Common myeloid progenitor, CD34-positive (primary cell): ENCODE data around the gene TMEM14C.

Experiments
- CTCF ChIA-PET: fragments of 350-600 bp; sonication (Branson Sonifier 250); formaldehyde crosslinking; loops from one replicate; lab custom pipeline; 2021; ENCODE audit warnings: antibody characterized with exemption; lab: Charles Lee
- POLR2A ChIA-PET: fragments of 350-600 bp; sonication (Branson Sonifier 250); formaldehyde crosslinking; loops from one replicate; lab custom pipeline; 2021; ENCODE audit warnings: antibody characterized with exemption; lab: Charles Lee
- DNase-seq, 3 donors: peaks; one replicate each; pipeline versions ENCODE4 v3.0.0 to v3.0.0-alpha.2; 2013
- H3K27ac ChIP-seq, 2 experiments: 1 replicate in 1 of 2; 2 replicates in 1 of 2; pipeline ENCODE4 v1.7.0; 2013; ENCODE audit warnings: inconsistent platforms in 2 of 2, low read length in 2 of 2, mild to moderate bottlenecking in 2 of 2, low read depth in 1 of 2, moderate library complexity in 1 of 2; ENCODE audit not compliant: severe bottlenecking in 2 of 2, insufficient read depth in 1 of 2, poor library complexity in 1 of 2
- H3K27me3 ChIP-seq, 5 experiments: replicated peaks in 2 of 5; 1 replicate in 3 of 5; 2 replicates in 2 of 5; pipeline versions ENCODE4 v1.6.1 to v1.7.0; 2013; ENCODE audit warnings: low read length in 4 of 5, mild to moderate bottlenecking in 2 of 5, moderate library complexity in 2 of 5, inconsistent platforms in 1 of 5; ENCODE audit not compliant: insufficient read depth in 5 of 5, control insufficient read depth in 4 of 5
- H3K36me3 ChIP-seq, 4 experiments: 1 replicate in 2 of 4; 2 replicates in 2 of 4; pipeline versions ENCODE4 v1.6.1 to v1.7.0; 2013; ENCODE audit warnings: low read length in 3 of 4, control low read depth in 1 of 4, mild to moderate bottlenecking in 1 of 4; ENCODE audit not compliant: control insufficient read depth in 4 of 4, insufficient read depth in 4 of 4
- H3K4me1 ChIP-seq, 4 experiments: 1 replicate in 3 of 4; 2 replicates in 1 of 4; pipeline versions ENCODE4 v1.6.1 to v1.7.1; 2013; ENCODE audit warnings: low read length in 3 of 4, mild to moderate bottlenecking in 3 of 4, control low read depth in 1 of 4, inconsistent platforms in 1 of 4, moderate library complexity in 1 of 4; ENCODE audit not compliant: control insufficient read depth in 4 of 4, insufficient read depth in 4 of 4; ENCODE audit errors: control extremely low read depth in 1 of 4
- H3K4me3 ChIP-seq, 7 experiments: 1 replicate in 4 of 7; 2 replicates in 3 of 7; pipeline versions ENCODE4 v1.5.1 to v1.7.0; 2013; ENCODE audit warnings: mild to moderate bottlenecking in 7 of 7, low read length in 6 of 7, moderate library complexity in 6 of 7, inconsistent platforms in 2 of 7, low read depth in 2 of 7, control low read depth in 1 of 7; ENCODE audit not compliant: insufficient read depth in 4 of 7, control insufficient read depth in 1 of 7; ENCODE audit errors: extremely low read depth in 1 of 7
- H3K9me3 ChIP-seq, 5 experiments: 1 replicate in 4 of 5; 2 replicates in 1 of 5; pipeline versions ENCODE4 v1.6.1 to v1.7.1; 2013; ENCODE audit warnings: low read length in 4 of 5, mild to moderate bottlenecking in 2 of 5, inconsistent platforms in 1 of 5, low read depth in 1 of 5, moderate library complexity in 1 of 5; ENCODE audit not compliant: control insufficient read depth in 4 of 5, insufficient read depth in 2 of 5; ENCODE audit errors: control extremely low read depth in 1 of 5
- WGBS: methylation state at CpG from one replicate; pipeline ENCODE4 v1.1.5; 2013; ENCODE audit not compliant: insufficient coverage; 5-methylcytosine and 5-hydroxymethylcytosine counted together

Gene TMEM14C

DNA sequence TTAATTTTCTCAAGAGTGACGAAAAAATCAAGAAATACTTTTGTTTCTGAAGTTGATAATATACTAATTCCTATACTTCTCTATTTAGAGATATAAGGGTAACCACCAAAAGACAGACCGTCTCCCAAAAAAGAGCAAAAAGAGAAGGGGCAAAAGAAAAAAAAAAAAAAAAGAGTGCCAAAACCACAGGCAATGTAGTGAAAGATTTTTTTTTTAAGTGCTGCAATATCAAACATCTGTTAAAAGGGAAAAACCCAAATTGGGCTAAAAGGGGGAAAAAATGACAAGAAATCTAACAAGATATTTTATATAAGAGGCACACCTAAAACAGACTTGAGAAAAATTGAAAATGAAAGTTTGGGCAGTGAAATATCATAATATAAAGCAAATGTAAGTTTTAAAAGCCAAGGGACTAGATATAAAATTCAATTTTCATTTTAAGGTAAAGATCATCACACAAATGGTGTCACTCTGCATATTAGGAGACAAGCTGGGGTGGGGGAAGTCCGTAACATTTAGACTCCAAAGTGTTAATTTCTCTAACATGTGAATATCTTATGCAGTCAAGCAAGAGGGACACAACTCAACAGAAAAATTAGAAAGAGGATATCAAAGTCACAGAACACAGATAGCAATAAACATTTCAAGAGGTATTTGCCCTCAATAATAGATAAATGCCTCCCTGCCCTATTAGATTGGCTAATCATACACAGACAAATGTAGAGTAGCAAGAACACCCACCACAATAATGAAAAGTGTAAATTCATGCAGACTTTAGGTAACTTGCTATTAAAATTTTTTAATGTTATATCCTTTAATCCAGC lies 37.6 kb upstream of the TMEM14C start:
- H3K36me3 ChIP-seq: no peaks in the 10 kb centered on the region
- peaks cover 3 to 16% (median 9%) of the 10 kb centered on the region in 4 experiments for H3K4me1 ChIP-seq
- CTCF ChIA-PET: no interaction called here
- no peaks in the 10 kb centered on the region for H3K9me3 ChIP-seq
- peak in 2 of 3 donors; percentile 25 to 28 for DNase-seq
- H3K27ac ChIP-seq: no peak overlapping the region
- H3K27me3 ChIP-seq: no peaks in the 10 kb centered on the region
- no CpG with 5 or more reads among the region's 3 CpGs for WGBS
- POLR2A ChIA-PET: no interaction called here
- no peak overlapping the region for H3K4me3 ChIP-seq

GRCh38 chr6:10686901-10687300 lies 36.0 kb upstream of the TMEM14C start:
- Histone ChIP-seq H3K9me3 (no peaks in the 10 kb centered on the region), H3K4me3 (no peak overlapping the region), H3K27me3 (no peaks in the 10 kb centered on the region), H3K36me3 (no peaks in the 10 kb centered on the region), H3K27ac (no peak overlapping the region), H3K4me1 (peaks cover 3 to 16% (median 9%) of the 10 kb centered on the region in 4 experiments)
- POLR2A ChIA-PET: no interaction called here
- CTCF ChIA-PET: interaction anchor here (2.2 kb wide), 1 partner anchor 177 kb away, joined by 8 read pairs; no protein-coding TSS in a partner anchor
- 98% methylated on average over 6 of the region's 8 CpGs for WGBS
- no peak for DNase-seq

GRCh38 chr6:10687582-10687981 lies 35.3 kb upstream of the TMEM14C start:
- ChIA-PET POLR2A (interaction anchor here (0.7 kb wide), 1 partner anchor 408 kb away, joined by 3 read pairs; no protein-coding TSS in a partner anchor), CTCF (interaction anchor here (0.6 to 2.2 kb wide), 2 partner anchors 46 to 177 kb away, joined by 4 to 8 read pairs; no protein-coding TSS in a partner anchor)
- H3K27ac ChIP-seq: no peak overlapping the region
- H3K4me1 ChIP-seq: peaks cover 3 to 16% (median 9%) of the 10 kb centered on the region in 4 experiments
- no peaks in the 10 kb centered on the region for H3K9me3 ChIP-seq
- no peak overlapping the region for H3K4me3 ChIP-seq
- 100% methylated on average over 2 of the region's 6 CpGs for WGBS
- DNase-seq: no peak
- H3K27me3 ChIP-seq: no peaks in the 10 kb centered on the region
- H3K36me3 ChIP-seq: no peaks in the 10 kb centered on the region

GRCh38 chr6:10690651-10691445 lies 32.0 kb upstream of the TMEM14C start:
- DNase-seq: no peak
- Histone ChIP-seq H3K27ac (no peak overlapping the region), H3K36me3 (no peaks in the 10 kb centered on the region), H3K4me3 (no peak overlapping the region), H3K9me3 (no peaks in the 10 kb centered on the region), H3K4me1 (peaks cover 8 to 15% (median 14%) of the 10 kb centered on the region in 4 experiments), H3K27me3 (no peaks in the 10 kb centered on the region)
- 97% methylated on average over 14 of the region's 15 CpGs for WGBS
- ChIA-PET CTCF (interaction anchor here (1.1 kb wide), 1 partner anchor 12 kb away, joined by 3 read pairs; no protein-coding TSS in a partner anchor), POLR2A (interaction anchor here (0.7 kb wide), 1 partner anchor 19 kb away, joined by 3 read pairs; no protein-coding TSS in a partner anchor)

GRCh38 chr6:10692965-10693538 lies 29.8 kb upstream of the TMEM14C start:
- ChIA-PET CTCF (interaction anchor here (1.0 kb wide), 1 partner anchor 9 kb away, joined by 3 read pairs; no protein-coding TSS in a partner anchor), POLR2A (no interaction called here)
- no peaks in the 10 kb centered on the region for H3K27me3 ChIP-seq
- H3K36me3 ChIP-seq: peaks cover 0 to 9% (median 2%) of the 10 kb centered on the region in 4 experiments
- peaks cover 15 to 21% (median 19%) of the 10 kb centered on the region in 4 experiments for H3K4me1 ChIP-seq
- H3K4me3 ChIP-seq: peak overlapping the region in 5 of 7 experiments; percentile 92 to 100 (median 95)
- DNase-seq: no peak
- 100% methylated on average over 8 of the region's 8 CpGs for WGBS
- H3K27ac ChIP-seq: no peak overlapping the region
- H3K9me3 ChIP-seq: no peaks in the 10 kb centered on the region

DNA sequence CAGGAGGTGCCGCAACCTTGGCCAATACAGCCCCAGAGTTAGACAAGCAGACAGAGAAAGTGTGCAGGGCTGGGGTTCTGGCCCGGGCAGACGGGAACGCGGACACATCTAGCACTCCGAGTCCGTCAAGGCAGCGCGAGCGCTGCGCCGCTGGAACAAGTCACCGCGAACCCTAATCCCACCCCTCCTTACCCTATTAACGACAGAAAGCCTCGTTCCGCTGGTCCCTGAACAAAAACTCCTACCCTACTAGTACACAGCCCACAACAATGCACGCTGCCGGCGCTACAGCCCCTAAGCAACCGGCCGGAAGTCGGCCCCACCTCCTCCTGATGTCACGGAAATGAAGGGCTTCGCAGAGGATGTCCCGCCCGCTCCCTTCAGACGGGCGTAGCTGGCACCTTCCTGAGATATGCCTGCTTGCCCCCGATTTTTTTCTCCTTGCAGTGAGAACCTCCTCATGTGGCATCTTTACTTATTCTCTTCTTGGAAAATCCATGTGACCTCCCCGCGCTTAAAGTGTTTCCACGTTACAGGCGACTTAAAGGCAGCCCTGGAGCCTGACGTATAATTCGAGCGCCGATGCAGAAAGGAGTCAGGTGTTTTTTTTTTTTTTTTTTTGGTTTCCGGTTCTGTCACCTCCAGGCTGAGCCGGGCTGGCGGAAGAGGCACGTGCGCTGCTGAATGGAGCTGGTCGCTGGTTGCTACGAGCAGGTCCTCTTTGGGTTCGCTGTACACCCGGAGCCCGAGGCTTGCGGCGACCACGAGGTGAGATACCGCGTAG lies 28.4 kb upstream of the TMEM14C start, which contains the start of the genes C6orf52 and PAK1IP1:
TSS of gene C6orf52 (minus strand) at position 315 of the 784 bp plus-strand sequence. CDS start 7,066 bp downstream, outside the sequence.
TSS of gene PAK1IP1 (plus strand) at position 671 of the 784 bp plus-strand sequence. CDS start at position 685, 14 bp downstream.
- WGBS: 0% methylated on average over 39 of the region's 53 CpGs
- ChIA-PET POLR2A (interaction anchor here (0.7 to 0.9 kb wide), 2 partner anchors 52 to 170 kb away, joined by 3 to 4 read pairs; no protein-coding TSS in a partner anchor), CTCF (interaction anchor here (0.7 to 2.2 kb wide), 2 partner anchors 10 to 25 kb away, joined by 3 to 5 read pairs; no protein-coding TSS in a partner anchor)
- Histone ChIP-seq H3K4me3 (peak within 1 kb of the TSS; percentile 89 to 100 (median 93)), H3K9me3 (no peaks in the 10 kb centered on the region), H3K4me1 (peaks cover 15 to 21% (median 19%) of the 10 kb centered on the region in 4 experiments), H3K27ac (peak within 1 kb of the TSS; percentile 100), H3K27me3 (no peaks in the 10 kb centered on the region), H3K36me3 (peaks cover 4 to 22% (median 9%) of the 10 kb centered on the region in 4 experiments)
- DNase-seq: peak; percentile 97 to 99 (median 98)
